GM18868 (cell line): ENCODE data around the gene INVS.
"Not testable (repeated sequence)": the region's sequence is repeated elsewhere in the genome, so short reads cannot be mapped to it uniquely, and the experiment has no call there.

Experiments
- ATAC-seq: cut with Tn5 transposase; IDR thresholded peaks from one replicate; pipeline ENCODE4 v1.9.1; 2021; ENCODE audit warnings: mild to moderate bottlenecking, moderate library complexity; ENCODE audit not compliant: unreplicated experiment

INVS gene

DNA sequence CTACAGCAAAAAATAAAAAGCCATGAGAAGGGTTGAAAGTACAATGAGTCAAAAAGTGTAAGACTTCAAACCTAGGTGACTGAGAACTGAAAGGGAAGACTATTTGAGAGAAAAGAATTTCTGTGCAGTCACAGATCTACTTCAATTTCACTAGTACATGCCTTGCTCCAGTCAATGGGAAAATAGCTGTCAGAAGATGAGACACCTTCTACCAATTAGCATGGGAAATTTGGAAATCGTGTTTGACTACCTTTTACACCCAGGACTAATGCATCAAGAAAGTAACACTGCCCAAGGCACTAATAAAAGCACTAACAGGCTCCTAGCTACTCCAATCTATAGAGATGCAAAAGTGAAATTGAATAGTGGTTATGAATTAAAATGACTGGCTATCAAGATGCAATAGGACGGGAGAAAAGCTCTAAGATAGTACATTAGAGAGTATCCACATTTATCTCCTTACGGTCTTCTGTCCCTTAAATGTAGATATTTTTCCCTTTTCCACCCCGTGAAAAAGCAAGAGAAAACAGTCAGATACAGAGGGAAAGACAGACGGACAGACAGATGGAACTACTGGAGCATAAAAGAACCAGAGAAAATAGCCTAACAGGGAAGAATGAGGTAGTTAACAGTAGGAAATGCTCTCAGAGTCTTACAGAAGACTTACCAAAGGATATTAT, 15.5 kb upstream of the INVS start:
- peak; percentile 52 for ATAC-seq

DNA sequence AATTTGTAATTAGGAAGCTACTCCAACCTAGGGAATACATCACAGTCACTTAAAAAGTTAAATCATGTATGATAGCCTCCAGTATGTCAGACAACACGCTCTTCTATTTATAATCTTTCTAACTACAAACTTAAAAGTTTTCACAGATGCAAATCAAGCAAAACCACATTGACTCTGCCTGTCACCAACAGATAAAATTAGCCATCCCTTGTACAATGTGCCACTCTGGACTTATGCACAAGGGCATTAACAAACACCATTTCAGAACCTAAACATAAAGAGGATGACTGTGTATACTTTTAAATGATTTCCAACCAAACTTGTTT, 15.0 kb upstream of the INVS start:
- peak; percentile 33 for ATAC-seq

DNA sequence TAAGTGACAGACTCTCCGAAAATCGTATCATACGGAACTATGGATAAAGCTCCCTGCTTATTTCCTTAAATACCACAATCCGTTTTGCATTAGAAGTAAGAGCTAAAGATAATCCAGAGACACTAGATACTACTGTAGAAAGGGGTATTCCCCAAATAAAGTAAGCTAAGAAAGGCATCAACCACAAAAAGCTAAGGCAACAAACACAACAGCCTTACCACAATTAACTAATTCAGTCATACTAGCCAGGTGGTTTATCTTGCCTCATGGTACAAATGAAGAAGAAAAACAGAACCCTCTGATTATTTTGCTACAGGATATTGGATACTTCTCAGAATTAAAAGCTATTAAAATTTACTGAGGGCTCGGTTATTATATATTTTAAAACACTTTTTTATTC, 14.3 kb upstream of the INVS start:
- peak; percentile 79 for ATAC-seq

DNA sequence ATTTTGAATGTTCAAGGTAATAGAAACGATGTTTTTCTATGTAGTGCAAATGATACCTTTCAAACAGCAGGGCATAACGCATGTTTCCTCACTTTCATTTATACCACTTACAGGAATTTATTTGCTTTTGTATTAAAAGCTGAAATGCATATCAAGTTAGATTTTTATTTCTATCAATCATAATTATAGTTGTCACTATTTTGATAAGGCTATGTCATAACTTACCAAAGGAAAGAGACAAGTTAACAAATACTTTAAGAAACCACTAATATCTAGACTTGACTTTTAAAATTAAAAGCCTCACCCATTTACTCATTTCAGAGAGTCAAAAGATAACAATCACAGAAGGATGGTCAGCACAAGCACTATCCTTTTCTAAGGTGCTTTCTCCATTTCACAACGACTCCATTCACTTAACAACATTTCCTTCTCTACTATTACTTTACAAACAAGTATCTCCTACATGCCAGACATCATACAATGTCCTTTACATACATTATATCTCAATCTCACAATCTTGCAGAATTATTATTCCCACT, 12.9 kb upstream of the INVS start:
- ATAC-seq = peak; percentile 17

DNA sequence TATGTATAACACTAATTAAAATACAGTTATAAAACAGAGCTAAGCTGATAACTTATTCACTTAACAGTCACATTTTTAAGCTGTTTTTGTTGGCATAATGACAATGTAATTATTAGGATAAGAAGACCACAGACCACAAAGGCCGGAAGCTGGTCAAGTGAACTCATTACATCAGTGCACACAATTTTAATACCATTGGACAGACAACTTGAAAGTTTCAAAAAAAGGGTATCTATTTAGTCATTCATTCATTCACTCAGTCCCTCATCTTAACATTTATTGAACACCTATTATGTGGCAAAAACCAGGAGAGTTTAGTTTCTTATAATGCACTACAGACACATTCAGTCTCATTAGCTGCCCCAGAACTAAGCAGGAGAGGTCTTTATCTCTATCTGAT, 11.8 kb upstream of the INVS start:
- ATAC-seq = no peak

DNA sequence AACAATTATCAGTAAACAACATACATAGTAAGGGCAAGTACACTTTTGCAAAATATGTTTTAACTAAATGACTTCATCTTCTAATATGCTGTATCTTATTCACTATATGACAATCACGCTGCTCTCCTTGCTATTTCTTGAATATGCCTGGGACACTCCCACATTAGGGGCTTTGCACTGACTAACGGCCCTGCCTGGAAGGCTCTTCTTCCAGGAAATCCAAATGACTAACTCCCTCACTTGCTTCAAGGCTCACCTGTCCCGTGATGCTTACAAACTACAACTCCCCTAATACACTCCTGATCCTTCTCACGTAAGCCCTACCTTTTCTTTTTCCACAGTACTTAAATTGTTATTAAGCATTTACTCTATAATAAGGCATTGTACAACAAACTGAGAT, 10.8 kb upstream of the INVS start:
- ATAC-seq = no peak

DNA sequence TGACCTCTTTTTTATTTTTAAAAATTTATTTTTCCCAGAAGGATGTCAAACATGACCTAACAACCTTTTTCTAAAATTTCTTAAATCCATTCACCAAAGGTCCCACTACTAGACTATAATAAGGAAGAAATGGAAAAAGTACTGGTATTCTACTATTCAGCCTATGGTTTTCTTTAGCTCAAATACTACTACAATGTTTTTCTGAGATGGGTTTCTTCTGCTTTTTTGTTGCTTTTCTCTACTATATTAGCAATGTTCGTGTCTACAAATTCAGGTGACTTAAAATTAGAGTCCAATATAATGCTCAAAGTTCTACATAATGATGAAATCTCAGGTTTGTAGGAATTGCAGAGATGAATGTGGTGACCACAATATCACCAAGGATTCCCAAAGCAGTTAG, 8.2 kb upstream of the INVS start:
- ATAC-seq = no peak

DNA sequence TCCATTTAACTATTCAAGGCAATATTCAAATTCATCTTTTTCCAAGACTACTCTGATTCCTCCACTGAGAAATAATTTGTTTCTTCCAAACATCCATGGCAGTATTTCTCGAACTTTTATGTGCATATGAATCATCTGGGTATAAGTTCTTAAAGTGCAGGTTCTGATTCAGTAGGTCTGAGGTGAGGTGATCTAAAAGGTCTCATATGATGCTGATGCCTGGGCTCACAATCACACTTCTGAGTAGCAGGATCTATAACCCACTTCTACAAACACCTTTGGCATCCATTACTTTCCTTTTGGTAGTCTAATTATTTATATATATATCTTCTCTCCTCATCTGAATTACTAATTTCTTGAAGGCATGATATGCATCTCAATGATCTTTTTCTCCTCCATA, 7.4 kb upstream of the INVS start:
- ATAC-seq = no peak

DNA sequence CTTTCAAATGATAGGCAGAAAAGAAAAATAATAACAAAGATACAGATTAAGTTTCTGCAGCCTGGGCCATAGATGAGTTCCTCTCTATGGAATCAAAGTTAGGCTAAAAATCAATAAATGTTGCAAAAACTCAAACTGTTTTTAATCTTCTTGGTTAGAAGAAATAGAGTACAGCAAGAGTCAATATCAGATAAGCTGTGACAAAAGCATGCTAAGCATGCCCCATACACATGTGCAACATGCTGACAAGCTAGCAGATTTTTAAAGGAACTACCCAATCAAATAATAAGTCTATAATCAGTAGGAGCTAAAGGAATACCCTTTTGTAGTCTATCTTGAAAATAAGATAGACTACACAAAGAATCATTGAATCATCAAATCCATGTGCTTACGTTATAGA, 7.0 kb upstream of the INVS start:
- no peak for ATAC-seq

DNA sequence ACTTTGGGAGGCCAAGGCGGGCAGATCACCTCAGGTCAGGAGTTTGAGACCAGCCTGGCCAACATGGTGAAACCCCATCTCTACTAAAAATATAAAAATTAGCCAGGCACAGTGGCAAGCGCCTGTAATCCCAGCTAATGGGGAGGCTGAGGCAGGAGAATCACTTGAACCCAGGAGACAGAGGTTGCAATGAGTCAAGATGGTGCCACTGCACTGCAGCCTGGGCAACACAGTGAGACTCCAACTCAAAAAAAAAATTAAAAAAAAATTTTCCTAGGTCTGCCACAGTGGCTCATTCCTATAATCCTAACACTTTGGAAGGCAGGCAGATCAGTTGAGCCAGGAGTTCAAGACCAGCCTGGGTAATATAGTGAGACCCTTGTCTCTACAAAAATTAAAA, 4.6 kb upstream of the INVS start:
- ATAC-seq = not testable (repeated sequence)

DNA sequence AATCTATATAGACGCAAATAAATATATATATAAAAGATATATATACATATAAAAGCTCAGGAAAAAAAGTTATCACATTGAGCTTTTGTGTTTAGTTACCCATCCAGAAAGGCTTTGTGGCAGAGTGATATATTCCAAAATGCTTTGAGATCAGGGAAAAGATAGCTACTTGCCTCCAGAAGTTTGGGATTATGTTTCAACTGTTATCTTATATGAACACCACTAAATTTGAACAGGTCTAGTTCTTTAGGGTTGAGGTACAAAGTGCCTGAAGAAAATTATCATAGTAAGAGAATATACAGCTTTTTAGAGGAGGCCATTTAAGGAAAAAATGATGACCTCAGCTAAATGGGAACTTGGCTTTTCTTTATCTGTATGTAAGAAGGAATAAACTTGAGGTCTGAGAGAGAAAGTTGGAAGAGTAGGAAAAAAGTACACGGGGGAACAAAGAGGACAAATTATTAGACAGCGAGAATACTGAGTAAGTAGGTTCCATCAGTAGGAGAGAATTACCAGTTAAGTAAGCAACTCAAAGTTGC, 2.6 kb upstream of the INVS start:
- ATAC-seq = no peak

DNA sequence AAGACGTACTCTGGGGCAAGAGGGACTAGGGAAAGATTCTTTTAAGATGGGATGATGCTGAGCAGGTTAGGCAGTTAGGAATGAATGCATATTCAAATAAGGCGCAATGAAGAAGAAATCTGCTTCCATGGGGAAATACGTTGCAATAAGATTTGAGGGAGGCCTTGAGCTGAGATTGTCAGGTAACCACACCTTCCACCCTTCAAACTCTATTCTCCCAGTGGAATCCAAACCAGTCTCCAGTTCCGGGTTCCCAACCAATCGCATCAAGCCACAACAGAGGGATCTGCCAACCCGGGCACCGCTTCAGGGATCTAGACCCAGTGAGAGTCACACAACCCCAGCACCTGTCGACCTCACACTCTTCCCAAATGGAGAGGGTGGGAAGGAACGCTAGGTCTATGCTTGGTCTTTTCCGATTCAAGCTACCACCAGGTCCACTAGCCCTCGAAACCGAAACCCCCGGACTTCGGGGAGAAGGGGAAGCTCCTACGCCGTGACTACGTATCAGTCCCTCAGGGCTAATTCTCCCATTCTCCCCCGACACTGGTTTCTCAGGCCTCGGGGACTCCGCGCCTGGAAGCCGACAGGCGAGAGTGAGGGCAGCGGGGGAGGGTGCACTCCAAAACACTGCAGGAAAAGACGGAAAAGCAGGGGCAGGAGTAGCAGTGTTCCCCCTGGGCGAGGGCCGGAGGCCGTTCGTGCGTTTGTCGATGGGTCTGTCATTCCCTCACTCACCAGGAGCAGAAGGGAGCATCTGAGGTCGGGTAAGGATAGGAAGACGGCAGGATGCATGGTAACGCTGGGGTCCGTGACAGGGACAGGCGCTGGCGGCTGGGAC, 777 bp upstream of the INVS start:
- peak; percentile 7 for ATAC-seq

DNA sequence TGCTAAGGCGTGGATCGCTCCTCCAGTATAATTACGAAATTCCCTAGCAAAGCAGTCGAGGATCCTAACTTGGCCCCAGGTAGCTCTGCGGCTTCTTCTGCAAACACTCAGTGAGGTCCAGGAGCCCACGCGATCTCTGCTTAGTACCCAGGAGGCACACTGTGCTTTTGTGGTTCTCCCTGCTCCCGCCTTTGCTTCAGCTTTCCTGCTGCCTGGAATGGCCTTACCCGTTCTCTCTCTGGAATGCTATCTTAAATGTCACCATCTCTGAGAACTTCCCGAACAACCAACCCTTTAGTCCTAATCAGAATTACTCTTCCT, 639 bp downstream of the INVS start:
- peak; percentile 2 for ATAC-seq

DNA sequence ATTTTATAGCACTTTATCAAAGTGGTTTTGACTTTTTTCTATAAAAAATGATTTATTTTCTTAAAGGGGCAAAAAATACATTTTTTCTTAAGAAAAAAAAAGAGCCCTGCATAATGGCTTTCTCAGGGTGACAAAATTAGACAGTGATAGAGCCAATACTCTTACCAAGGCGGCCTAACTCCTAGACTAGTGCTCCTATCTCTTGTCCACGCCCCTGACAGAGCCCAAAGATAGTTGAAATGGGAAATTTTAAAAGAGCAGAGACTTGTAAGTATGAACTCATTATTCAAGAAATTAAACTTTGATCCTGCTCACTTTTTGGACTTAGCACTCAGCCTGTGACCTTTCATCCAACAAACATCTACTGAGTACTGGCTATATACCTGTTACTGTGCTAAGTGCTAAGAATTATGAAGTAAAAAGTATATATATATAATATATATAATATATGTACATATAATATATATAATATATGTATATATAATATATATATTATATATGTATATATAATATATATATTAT, 1.2 kb downstream of the INVS start:
- no peak for ATAC-seq

DNA sequence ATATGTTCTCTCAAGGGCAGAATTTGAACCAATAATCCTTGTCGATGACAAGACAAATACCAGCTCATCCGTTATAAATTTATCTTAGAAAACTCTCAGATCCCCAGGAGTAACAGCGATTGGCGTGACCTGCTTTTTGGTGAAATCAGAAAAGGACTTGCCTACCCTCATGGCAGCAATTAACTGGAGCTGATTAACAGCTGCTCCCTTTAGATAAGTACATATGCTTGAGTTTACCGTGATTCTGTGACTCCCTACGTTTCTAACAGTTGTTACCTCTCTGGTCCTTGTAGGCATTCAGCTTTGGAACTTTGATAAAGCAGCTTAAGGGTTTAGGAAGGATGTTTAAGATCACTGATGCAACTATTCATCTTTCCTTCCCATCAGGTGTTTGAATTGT, 2.6 kb downstream of the INVS start:
- ATAC-seq = no peak

DNA sequence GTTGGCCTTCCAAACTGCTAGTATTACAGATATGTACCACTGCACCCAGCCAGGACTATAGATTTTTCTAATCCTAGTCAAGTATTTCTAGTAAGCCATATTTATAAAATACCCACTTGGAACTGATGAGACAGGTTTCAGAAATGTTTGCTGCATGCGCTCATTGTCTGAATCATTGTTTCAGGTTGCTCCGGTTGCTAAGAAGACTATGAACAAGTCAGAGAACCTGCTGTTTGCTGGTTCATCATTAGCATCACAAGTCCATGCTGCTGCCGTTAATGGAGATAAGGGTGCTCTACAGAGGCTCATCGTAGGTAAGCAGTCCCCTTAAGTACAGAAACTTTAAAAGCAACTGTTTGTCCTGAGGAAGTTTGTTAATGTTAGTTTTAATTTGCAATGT, 5.3 kb downstream of the INVS start:
- ATAC-seq = no peak

DNA sequence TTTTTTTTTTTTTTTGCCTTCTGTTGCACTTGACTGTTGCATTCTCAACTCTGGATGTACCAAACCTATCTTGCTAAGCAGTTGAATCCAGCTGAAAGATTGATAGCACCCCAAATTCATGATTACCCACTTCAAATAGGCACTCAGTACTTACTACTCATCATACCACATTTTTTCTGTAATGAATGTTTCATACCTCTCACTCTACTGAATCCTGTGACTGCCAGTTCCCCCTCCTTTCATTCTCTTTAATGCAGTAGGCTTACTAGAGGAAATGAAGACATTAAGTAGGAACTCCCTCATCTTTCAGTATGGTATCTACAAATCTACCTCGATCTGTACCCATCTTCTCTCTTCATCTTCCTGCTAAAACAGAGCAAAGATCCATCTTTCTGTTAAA, 6.8 kb downstream of the INVS start:
- ATAC-seq = no peak

DNA sequence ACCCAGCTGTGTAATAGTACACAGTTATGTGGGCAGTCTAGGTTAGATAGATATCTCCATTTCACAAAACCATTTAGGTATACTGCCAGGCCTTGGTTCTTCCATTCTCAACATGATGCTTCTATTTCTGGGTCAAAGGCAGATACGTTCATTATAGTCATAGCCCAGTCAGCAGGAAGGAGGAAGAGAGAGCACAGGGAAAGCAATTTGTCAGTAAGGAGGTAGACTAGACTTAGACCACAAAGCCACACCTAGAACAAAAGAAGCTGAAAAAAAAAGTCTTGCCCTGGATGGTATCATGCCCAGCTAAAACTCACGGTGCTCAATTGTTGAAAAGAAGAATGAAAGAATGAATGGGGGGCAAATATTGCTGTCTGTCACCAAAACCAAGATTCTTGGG, 7.6 kb downstream of the INVS start:
- ATAC-seq = no peak

DNA sequence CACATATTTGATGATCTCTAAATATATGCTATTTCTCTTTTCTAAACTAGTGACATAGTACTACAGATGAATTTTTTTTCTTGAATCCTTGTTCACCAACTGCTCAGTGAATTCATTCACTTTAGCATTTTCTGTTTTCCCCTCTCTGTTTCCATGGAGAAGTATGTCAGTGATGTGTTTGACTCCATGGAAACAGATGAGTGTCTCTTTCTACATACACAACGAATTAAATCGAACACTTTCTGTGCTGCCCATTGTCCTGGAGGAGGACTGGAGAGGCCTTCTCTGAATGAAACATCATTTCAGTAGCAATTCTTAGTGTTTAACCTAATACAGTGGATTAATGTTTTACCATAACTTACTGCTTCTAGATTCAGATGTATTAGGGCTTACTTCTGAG, 9.5 kb downstream of the INVS start:
- no peak for ATAC-seq

DNA sequence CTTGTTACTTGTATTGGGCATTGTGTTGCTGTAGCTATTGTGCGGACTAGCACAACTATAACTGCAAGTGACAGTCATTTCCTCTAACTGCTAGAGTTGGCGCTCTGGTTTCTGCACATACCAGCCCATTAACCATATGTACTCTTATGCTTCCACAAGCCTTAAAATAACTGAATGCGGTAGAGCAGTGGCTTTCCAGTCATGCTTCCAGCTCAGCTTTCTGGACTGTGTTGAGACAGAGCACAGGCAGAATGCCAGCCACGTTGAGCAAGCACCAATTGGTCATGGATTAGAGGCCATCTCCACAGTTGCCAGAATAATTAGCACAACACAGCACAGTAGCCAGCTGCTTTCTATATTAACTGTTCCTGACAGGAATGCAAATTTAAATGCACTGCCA, 12.2 kb downstream of the INVS start:
- ATAC-seq = no peak

DNA sequence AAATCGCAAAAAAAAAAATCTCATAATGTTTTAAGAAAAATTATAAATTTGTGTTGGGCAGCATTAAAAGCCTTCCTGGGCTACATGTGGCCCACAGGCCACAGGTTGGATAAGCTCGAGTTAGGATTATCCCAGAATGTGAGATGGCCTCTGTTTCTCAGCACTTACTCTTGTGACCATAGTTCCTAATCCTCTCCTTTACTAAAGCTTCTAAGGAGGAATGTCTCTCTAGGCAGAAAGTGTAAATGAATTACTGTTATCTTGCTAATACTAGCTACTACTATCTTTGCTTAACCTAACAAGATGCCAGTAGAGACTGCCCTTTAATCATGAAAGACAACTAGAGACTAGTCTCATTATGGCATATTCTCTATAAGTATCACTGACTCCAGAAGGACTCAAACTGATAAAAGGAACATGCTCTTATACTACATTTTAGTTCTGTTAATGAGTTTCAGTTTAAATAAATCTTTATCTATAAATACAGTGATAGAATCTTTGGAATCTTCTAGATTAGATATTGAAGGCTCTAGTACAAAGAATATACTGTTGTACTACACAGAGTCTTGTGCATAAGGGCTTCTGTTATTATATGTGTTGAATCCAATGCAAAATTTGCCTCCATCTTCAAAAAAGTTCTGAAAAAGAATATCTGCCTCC, 13.8 kb downstream of the INVS start:
- ATAC-seq = no peak

DNA sequence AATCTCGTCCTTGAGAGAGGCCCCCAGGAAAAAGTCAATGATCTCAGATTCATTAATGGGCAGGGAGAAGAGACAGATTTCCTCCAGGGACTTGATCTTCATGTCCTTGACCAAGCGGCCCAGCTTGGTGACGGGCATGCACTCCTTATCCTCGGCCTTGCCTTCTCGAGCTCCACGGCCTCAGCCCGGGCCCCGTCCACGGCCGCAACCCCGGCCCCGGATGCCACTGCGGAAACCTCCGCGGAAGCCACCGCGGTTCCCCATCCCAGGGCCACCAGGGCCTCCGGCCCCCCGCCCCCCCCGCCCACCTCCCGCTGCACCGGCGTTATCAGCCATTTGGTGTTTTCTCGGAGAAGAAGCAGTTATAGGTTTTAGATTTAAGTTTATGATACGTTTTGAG, 18.3 kb downstream of the INVS start:
- ATAC-seq = no peak
